Activated CD4-positive, alpha-beta T cell treated with anti-CD3 and anti-CD28 coated beads, Interleukin-2, amount 50 U/mL, for 48 hours (primary cell): ENCODE measurements around the gene SLC39A10.
"Not testable (repeated sequence)": the region's sequence is repeated elsewhere in the genome, so short reads cannot be mapped to it uniquely, and the experiment has no call there.

Source experiments
- DNase-seq, 2 experiments: peaks; one replicate each; pipeline ENCODE4 v3.0.0-alpha.2; 2020

Gene SLC39A10

GRCh38 chr2:195674491-195675221 lies 17.6 kb downstream of the SLC39A10 start:
- no peak for DNase-seq

GRCh38 chr2:195675783-195676427 lies 18.9 kb downstream of the SLC39A10 start:
- DNase-seq: no peak

- DNase-seq: no peak
Observed at GRCh38 chr2:195677290-195677689, 20.3 kb downstream of the SLC39A10 start.

- no peak for DNase-seq
Observed at GRCh38 chr2:195677884-195678283, 20.9 kb downstream of the SLC39A10 start.

- DNase-seq: no peak
Observed at GRCh38 chr2:195682077-195682476, 25.1 kb downstream of the SLC39A10 start.

GRCh38 chr2:195683174-195683573 lies 26.1 kb downstream of the SLC39A10 start:
- DNase-seq: no peak

- no peak for DNase-seq
Observed at GRCh38 chr2:195686564-195686963, 29.5 kb downstream of the SLC39A10 start.

GRCh38 chr2:195687320-195688086 lies 30.5 kb downstream of the SLC39A10 start:
- DNase-seq: no peak

GRCh38 chr2:195692531-195692930 lies 35.5 kb downstream of the SLC39A10 start:
- DNase-seq: not testable (repeated sequence)

- DNase-seq: no peak
Observed at GRCh38 chr2:195694553-195694952, 37.5 kb downstream of the SLC39A10 start.

GRCh38 chr2:195695002-195695631 lies 38.1 kb downstream of the SLC39A10 start:
- DNase-seq: no peak

GRCh38 chr2:195696012-195696411 lies 39.0 kb downstream of the SLC39A10 start:
- DNase-seq: no peak

- no peak for DNase-seq
Observed at GRCh38 chr2:195697681-195698220, 40.7 kb downstream of the SLC39A10 start.

- DNase-seq: no peak
Observed at GRCh38 chr2:195700480-195700879, 43.5 kb downstream of the SLC39A10 start.

GRCh38 chr2:195706161-195706900 lies 49.3 kb downstream of the SLC39A10 start:
- DNase-seq: no peak

GRCh38 chr2:195709901-195710806 lies 53.1 kb downstream of the SLC39A10 start:
- no peak for DNase-seq

- DNase-seq: no peak
Observed at GRCh38 chr2:195711478-195711877, 54.5 kb downstream of the SLC39A10 start.

GRCh38 chr2:195716466-195716865 lies 59.4 kb downstream of the SLC39A10 start:
- DNase-seq: no peak

- no peak for DNase-seq
Observed at GRCh38 chr2:195721042-195721441, 64.0 kb downstream of the SLC39A10 start.

- no peak for DNase-seq
Observed at GRCh38 chr2:195722075-195722474, 65.0 kb downstream of the SLC39A10 start.

- no peak for DNase-seq
Observed at GRCh38 chr2:195727106-195727505, 70.1 kb downstream of the SLC39A10 start.
